GM19467 (cell line): Measurements from ENCODE around the gene CLCN3.
A peak's percentile ranks its signal among the peaks of the same experiment; 100 is the strongest.
"Not testable (repeated sequence)": the region's sequence is repeated elsewhere in the genome, so short reads cannot be mapped to it uniquely, and the experiment has no call there.

Source experiments
- ATAC-seq: cut with Tn5 transposase; IDR thresholded peaks from one replicate; pipeline ENCODE4 v1.9.1; 2021; ENCODE audit warnings: mild to moderate bottlenecking, moderate library complexity; ENCODE audit not compliant: unreplicated experiment

The CLCN3 gene

GRCh38 chr4:169617306-169617705 is 3.1 kb upstream of the CLCN3 start:
- ATAC-seq: no peak

- ATAC-seq: no peak
Observed at GRCh38 chr4:169618286-169618685, 2.1 kb upstream of the CLCN3 start.

GRCh38 chr4:169618986-169619385 is 1.4 kb upstream of the CLCN3 start:
- no peak for ATAC-seq

GRCh38 chr4:169619518-169619957 is 840 bp upstream of the CLCN3 start:
- peak; percentile 34 for ATAC-seq

- ATAC-seq: no peak
Observed at GRCh38 chr4:169620880-169621248, 486 bp downstream of the CLCN3 start.

GRCh38 chr4:169621731-169622492 is 1.5 kb downstream of the CLCN3 start:
- no peak for ATAC-seq

- ATAC-seq: no peak
Observed at GRCh38 chr4:169622566-169622965, 2.2 kb downstream of the CLCN3 start.

GRCh38 chr4:169624012-169624411 is 3.6 kb downstream of the CLCN3 start:
- ATAC-seq: not testable (repeated sequence)

GRCh38 chr4:169625886-169626285 is 5.5 kb downstream of the CLCN3 start:
- no peak for ATAC-seq

- ATAC-seq: no peak
Observed at GRCh38 chr4:169626331-169627282, 6.2 kb downstream of the CLCN3 start.

- ATAC-seq: no peak
Observed at GRCh38 chr4:169627307-169627706, 6.9 kb downstream of the CLCN3 start.

- no peak for ATAC-seq
Observed at GRCh38 chr4:169628579-169628978, 8.2 kb downstream of the CLCN3 start.

GRCh38 chr4:169630069-169630468 is 9.7 kb downstream of the CLCN3 start:
- no peak for ATAC-seq

GRCh38 chr4:169632896-169633295 is 12.5 kb downstream of the CLCN3 start:
- no peak for ATAC-seq

GRCh38 chr4:169634975-169635374 is 14.6 kb downstream of the CLCN3 start:
- ATAC-seq: no peak

- ATAC-seq: no peak
Observed at GRCh38 chr4:169640261-169640870, 20.0 kb downstream of the CLCN3 start.

- no peak for ATAC-seq
Observed at GRCh38 chr4:169644802-169645201, 24.4 kb downstream of the CLCN3 start.

- ATAC-seq: no peak
Observed at GRCh38 chr4:169645627-169646026, 25.2 kb downstream of the CLCN3 start.

- ATAC-seq: no peak
Observed at GRCh38 chr4:169649545-169650226, 29.3 kb downstream of the CLCN3 start.

GRCh38 chr4:169650227-169650936 is 30.0 kb downstream of the CLCN3 start:
- ATAC-seq: no peak
